Ishikawa (cell line): ENCODE results near the gene TSPAN18.

ENCODE experiments used
- CEBPB ChIP-seq: IDR thresholded peaks from 2 replicates; pipeline ENCODE4 v1.6.1; 2012
- EP300 ChIP-seq: IDR thresholded peaks from 2 replicates; pipeline ENCODE4 v1.6.1; 2012; ENCODE audit warnings: borderline replicate concordance
- MAX ChIP-seq: IDR thresholded peaks from 2 replicates; pipeline ENCODE4 v1.6.1; 2012
- RAD21 ChIP-seq: IDR thresholded peaks from 2 replicates; pipeline ENCODE4 v1.6.1; 2012; ENCODE audit warnings: low read depth
- USF1 ChIP-seq: IDR thresholded peaks from 2 replicates; pipeline ENCODE4 v1.6.1; 2012
- ZBTB7A ChIP-seq: IDR thresholded peaks from 2 replicates; pipeline ENCODE4 v1.6.1; 2012; ENCODE audit warnings: low read depth

- TF ChIP-seq ZBTB7A, result no peak
- TF ChIP-seq RAD21, result no peak
- no peak for TF ChIP-seq MAX
- TF ChIP-seq USF1, result no peak
- no peak for TF ChIP-seq CEBPB
- TF ChIP-seq EP300, result no peak
These were observed 39.6 kb downstream of the TSPAN18 start for GRCh38 chr11:44766112-44766971.
